HG03469 (cell line): ENCODE measurements around the gene ZNF385A.

ENCODE experiments used
- ATAC-seq: cut with Tn5 transposase; IDR thresholded peaks from one replicate; pipeline ENCODE4 v1.9.1; 2021; ENCODE audit warnings: mild to moderate bottlenecking, moderate library complexity, moderate number of reproducible peaks; ENCODE audit not compliant: unreplicated experiment

ZNF385A gene, protein sequence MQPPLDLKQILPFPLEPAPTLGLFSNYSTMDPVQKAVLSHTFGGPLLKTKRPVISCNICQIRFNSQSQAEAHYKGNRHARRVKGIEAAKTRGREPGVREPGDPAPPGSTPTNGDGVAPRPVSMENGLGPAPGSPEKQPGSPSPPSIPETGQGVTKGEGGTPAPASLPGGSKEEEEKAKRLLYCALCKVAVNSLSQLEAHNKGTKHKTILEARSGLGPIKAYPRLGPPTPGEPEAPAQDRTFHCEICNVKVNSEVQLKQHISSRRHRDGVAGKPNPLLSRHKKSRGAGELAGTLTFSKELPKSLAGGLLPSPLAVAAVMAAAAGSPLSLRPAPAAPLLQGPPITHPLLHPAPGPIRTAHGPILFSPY

DNA sequence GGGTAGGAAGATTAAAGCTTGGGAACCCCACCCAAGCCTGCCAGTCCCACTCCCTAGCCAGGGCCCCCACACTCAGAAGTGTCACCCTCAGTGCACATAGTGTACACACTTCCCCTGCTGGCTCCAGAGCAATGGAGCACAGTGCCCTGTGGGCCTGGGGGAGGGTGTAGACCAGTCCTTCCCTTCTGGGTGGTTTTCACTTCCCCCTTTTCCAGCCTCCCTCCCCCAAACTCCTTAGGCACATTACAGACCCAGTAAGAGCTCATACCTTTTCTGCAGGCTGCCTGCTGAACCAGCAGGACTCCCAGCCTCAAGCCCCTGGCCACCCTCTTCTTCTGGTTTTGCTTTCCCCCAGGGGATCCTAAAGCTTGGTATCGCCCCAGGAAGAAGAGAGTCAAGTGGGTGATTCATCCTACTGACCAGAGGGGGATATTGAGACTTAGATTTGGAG is at the start of gene ZNF385A:
Gene ZNF385A, minus strand, starts transcription at position 143 of the 451 bp plus-strand sequence. CDS start 219 bp downstream, outside the sequence.
- ATAC-seq: peak; percentile 36

DNA sequence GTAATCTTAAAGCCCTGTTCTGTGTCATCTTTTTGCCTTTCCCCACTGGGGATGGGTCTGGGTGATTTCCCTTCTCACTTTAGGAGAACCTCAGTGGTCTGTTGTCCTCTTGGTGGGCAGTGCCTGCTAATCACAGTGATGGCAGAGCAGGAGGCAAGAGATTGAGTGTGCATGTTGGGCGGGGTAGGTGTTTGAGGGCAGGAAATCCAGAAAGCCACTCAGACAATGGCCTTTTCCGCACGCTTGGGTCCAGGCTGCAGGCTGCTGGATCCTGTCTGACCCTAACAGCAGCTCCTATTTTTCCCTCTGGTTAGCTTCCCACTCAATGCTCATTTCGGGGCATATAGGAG is 48.3 kb upstream of the ZNF385A start:
- ATAC-seq: no peak

GRCh38 chr12:54431911-54432814 is 47.6 kb upstream of the ZNF385A start:
- no peak for ATAC-seq

- no peak for ATAC-seq
These were observed 46.0 kb upstream of the ZNF385A start for GRCh38 chr12:54430471-54431069.

- no peak for ATAC-seq
These were observed 44.5 kb upstream of the ZNF385A start for GRCh38 chr12:54429014-54429471.

- ATAC-seq: no peak
These were observed 43.8 kb upstream of the ZNF385A start for GRCh38 chr12:54428050-54429013.

- ATAC-seq: no peak
These were observed 42.6 kb upstream of the ZNF385A start for GRCh38 chr12:54427106-54427505.

DNA sequence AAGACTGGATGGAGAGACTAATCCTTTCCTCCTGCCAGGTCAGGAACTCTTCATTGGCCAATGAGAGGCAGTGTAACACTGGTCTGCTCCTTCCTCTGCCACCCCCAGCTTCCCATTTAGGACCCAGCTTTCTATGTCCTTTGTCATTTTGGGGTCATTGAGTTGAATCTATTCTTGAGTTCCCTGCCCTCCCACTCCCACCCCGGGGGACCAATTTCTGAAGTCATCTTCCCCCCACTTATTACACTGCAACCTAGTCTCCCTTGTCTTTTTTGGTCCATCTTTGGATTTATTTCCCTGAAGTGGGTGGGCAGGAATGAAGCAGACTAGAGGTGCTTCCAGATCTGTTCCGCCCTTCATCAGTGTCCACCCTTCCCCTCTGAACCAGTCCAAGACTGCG is 42.2 kb upstream of the ZNF385A start:
- no peak for ATAC-seq

- no peak for ATAC-seq
These were observed 41.2 kb upstream of the ZNF385A start for GRCh38 chr12:54425702-54426101.

- no peak for ATAC-seq
These were observed 39.7 kb upstream of the ZNF385A start for GRCh38 chr12:54424224-54424623.

DNA sequence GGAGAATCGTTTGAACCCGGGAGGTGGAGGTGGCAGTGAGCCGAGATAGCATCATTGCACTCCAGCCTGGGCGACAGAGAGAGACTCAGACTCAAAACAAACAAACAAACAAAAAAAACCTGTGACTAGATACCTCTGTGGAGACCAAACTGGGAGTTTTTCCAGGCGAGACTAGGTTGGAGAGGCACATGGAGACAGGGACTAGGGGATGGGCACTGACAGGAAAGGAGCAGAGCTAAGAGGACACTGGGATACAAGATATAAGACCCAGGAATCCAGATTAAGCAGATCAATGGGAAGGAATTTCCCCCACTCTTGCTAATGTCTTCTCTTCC is 39.2 kb upstream of the ZNF385A start:
- no peak for ATAC-seq

- no peak for ATAC-seq
These were observed 37.3 kb upstream of the ZNF385A start for GRCh38 chr12:54421879-54422250.

GRCh38 chr12:54421175-54421878 is 36.8 kb upstream of the ZNF385A start:
- no peak for ATAC-seq

GRCh38 chr12:54420766-54421144 is 36.2 kb upstream of the ZNF385A start:
- ATAC-seq: no peak

- no peak for ATAC-seq
These were observed 34.8 kb upstream of the ZNF385A start, which contains the start of gene ITGA5 for GRCh38 chr12:54419088-54419887. Gene ITGA5 (minus strand): TSS chr12:54419266. CDS start chr12:54419198, 68 bp downstream.

- no peak for ATAC-seq
These were observed 34.0 kb upstream of the ZNF385A start for GRCh38 chr12:54418441-54419087.

- ATAC-seq: no peak
These were observed 33.3 kb upstream of the ZNF385A start for GRCh38 chr12:54417712-54418440.
